Measurements from ENCODE around the gene SPATA22. TPM values are rescaled to one million over a fixed set of nuclear protein-coding genes. Genes with fewer than 3 reads are reported as not detected.
"Not testable (repeated sequence)": the region's sequence is repeated elsewhere in the genome, so short reads cannot be mapped to it uniquely, and the experiment has no call there.

SPATA22 gene
- total RNA-seq (2014; rRNA removed) (1.8 TPM in 1 of 2 replicates, not detected in the other), Bru-seq, nascent RNA (percentile 18 among the genes with signal in this experiment), BruChase-seq, experiment 1, labeled RNA remaining after a 6-hour chase (percentile 25 among the genes with signal in this experiment), BruChase-seq, experiment 2, labeled RNA remaining after a 2-hour chase (percentile 19 among the genes with signal in this experiment)
- long read RNA-seq: 0 reads

- Histone ChIP-seq H3K9ac (ENCODE audit: low read length) (no peak within 1 kb of the TSS), H3K79me2 (ENCODE audit: low read length) (no peaks in the 10 kb centered on the region), H3K27me3 (ENCODE audit: low read length) (peaks cover 5% of the 10 kb centered on the region; the same call in 1 of the 2 replicates), H3K27ac (ENCODE audit: low read length) (no peak within 1 kb of the TSS), H3K4me3 (ENCODE audit: low read length) (no peak within 1 kb of the TSS), H2AFZ (ENCODE audit: low read length) (no peak within 1 kb of the TSS), H3K4me1 (ENCODE audit: insufficient read depth, low read length) (no peaks in the 10 kb centered on the region), H3K9me3 (ENCODE audit: low read length) (no peaks in the 10 kb centered on the region), H4K20me1 (ENCODE audit: low read length) (no peaks in the 10 kb centered on the region), H3K9me2 (replicated peaks; ENCODE audit: low read length) (no peaks in the 10 kb centered on the region), H3K36me3 (ENCODE audit: low read depth, low read length) (no peaks in the 10 kb centered on the region), H3K4me2 (ENCODE audit: low read length) (no peak within 1 kb of the TSS), H3F3A (ENCODE audit: low read length, unreplicated experiment) (no peaks in the 10 kb centered on the region)
- DNase-seq: no peak
- no TSS peak for BruUV-seq (replicated peaks)
- CTCF ChIA-PET: no interaction called here
- POLR2A ChIA-PET (ENCODE audit: unreplicated experiment): no interaction called here
- ATAC-seq: no peak
- TF ChIP-seq CTCF (conservative IDR thresholded peaks at IDR 0.05; ENCODE audit: low read depth, low read length): no peak
- no peak for TF ChIP-seq EZH2 (IDR thresholded peaks at IDR 0.05; ENCODE audit: low read length, unreplicated experiment)
- TF ChIP-seq EZH2phosphoT487 (IDR thresholded peaks at IDR 0.05; ENCODE audit: borderline replicate concordance, low read length): no peak
- intact Hi-C loops (cut with micrococcal nuclease): no loop called here
Observed at GRCh38 chr17:3471599-3471998, at the start of gene SPATA22. Gene SPATA22, minus strand, starts transcription at chr17:3471819. Its CDS starts 2,494 bp downstream, at chr17:3469325.

GRCh38 chr17:3519472-3519871 is 47.9 kb upstream of the SPATA22 start:
- H3K4me3 ChIP-seq (ENCODE audit: low read length); H3K27ac ChIP-seq (ENCODE audit: low read length); DNase-seq; H3K4me2 ChIP-seq (ENCODE audit: low read length); CTCF ChIA-PET; POLR2A ChIA-PET (ENCODE audit: unreplicated experiment); BruUV-seq (replicated peaks); H3K36me3 ChIP-seq (ENCODE audit: low read depth, low read length); H3K27me3 ChIP-seq (ENCODE audit: low read length); H3F3A ChIP-seq (ENCODE audit: low read length, unreplicated experiment); H3K9me2 ChIP-seq (replicated peaks; ENCODE audit: low read length); H2AFZ ChIP-seq (ENCODE audit: low read length); H3K79me2 ChIP-seq (ENCODE audit: low read length); intact Hi-C loops (cut with micrococcal nuclease); H3K9me3 ChIP-seq (ENCODE audit: low read length); ATAC-seq; H4K20me1 ChIP-seq (ENCODE audit: low read length); H3K9ac ChIP-seq (ENCODE audit: low read length); H3K4me1 ChIP-seq (ENCODE audit: insufficient read depth, low read length): not testable (repeated sequence)

- intact Hi-C loops (cut with micrococcal nuclease): no loop called here
- Histone ChIP-seq H3K4me3 (ENCODE audit: low read length) (no peak overlapping the region), H3K9ac (ENCODE audit: low read length) (no peak overlapping the region), H3K4me1 (ENCODE audit: insufficient read depth, low read length) (no peaks in the 10 kb centered on the region), H3K9me2 (replicated peaks; ENCODE audit: low read length) (no peaks in the 10 kb centered on the region), H4K20me1 (ENCODE audit: low read length) (no peaks in the 10 kb centered on the region), H3K79me2 (ENCODE audit: low read length) (no peaks in the 10 kb centered on the region), H3K27me3 (ENCODE audit: low read length) (no peaks in the 10 kb centered on the region), H3K27ac (ENCODE audit: low read length) (no peak overlapping the region), H3K9me3 (ENCODE audit: low read length) (no peaks in the 10 kb centered on the region), H3K36me3 (ENCODE audit: low read depth, low read length) (no peaks in the 10 kb centered on the region), H3K4me2 (ENCODE audit: low read length) (no peak overlapping the region), H3F3A (ENCODE audit: low read length, unreplicated experiment) (no peaks in the 10 kb centered on the region), H2AFZ (ENCODE audit: low read length) (no peak overlapping the region)
- TF ChIP-seq CTCF (conservative IDR thresholded peaks at IDR 0.05; ENCODE audit: low read depth, low read length): no peak
- TF ChIP-seq EZH2 (IDR thresholded peaks at IDR 0.05; ENCODE audit: low read length, unreplicated experiment): no peak
- POLR2A ChIA-PET (ENCODE audit: unreplicated experiment): no interaction called here
- CTCF ChIA-PET: no interaction called here
- no TSS peak for BruUV-seq (replicated peaks)
- DNase-seq: no peak
- ATAC-seq: no peak
Observed at GRCh38 chr17:3514873-3515272, 43.3 kb upstream of the SPATA22 start.

GRCh38 chr17:3514167-3514566 is 42.5 kb upstream of the SPATA22 start:
- H3K9me3 ChIP-seq (ENCODE audit: low read length); H3F3A ChIP-seq (ENCODE audit: low read length, unreplicated experiment); H4K20me1 ChIP-seq (ENCODE audit: low read length); H3K36me3 ChIP-seq (ENCODE audit: low read depth, low read length); H3K4me1 ChIP-seq (ENCODE audit: insufficient read depth, low read length); H3K79me2 ChIP-seq (ENCODE audit: low read length); DNase-seq; ATAC-seq; POLR2A ChIA-PET (ENCODE audit: unreplicated experiment); BruUV-seq (replicated peaks); H3K4me2 ChIP-seq (ENCODE audit: low read length); H3K9me2 ChIP-seq (replicated peaks; ENCODE audit: low read length); H3K27me3 ChIP-seq (ENCODE audit: low read length); CTCF ChIA-PET; intact Hi-C loops (cut with micrococcal nuclease); H3K27ac ChIP-seq (ENCODE audit: low read length); H3K9ac ChIP-seq (ENCODE audit: low read length); H3K4me3 ChIP-seq (ENCODE audit: low read length); H2AFZ ChIP-seq (ENCODE audit: low read length): not testable (repeated sequence)
